Stimulated activated CD4-positive, alpha-beta T cell treated with anti-CD3 and anti-CD28 coated beads, Interleukin-1b, Interleukin-23, amount 100 ng/mL, for 24 hours (primary cell): ENCODE data around the gene RAB44.
A peak's percentile ranks its signal among the peaks of the same experiment; 100 is the strongest.
"Not testable (repeated sequence)": the region's sequence is repeated elsewhere in the genome, so short reads cannot be mapped to it uniquely, and the experiment has no call there.

ENCODE experiments used
- DNase-seq, 4 experiments: peaks; one replicate each; pipeline ENCODE4 v3.0.0-alpha.2; 2020; ENCODE audit warnings: low read depth in 4 of 4, low spot score in 1 of 4

RAB44 gene

DNA sequence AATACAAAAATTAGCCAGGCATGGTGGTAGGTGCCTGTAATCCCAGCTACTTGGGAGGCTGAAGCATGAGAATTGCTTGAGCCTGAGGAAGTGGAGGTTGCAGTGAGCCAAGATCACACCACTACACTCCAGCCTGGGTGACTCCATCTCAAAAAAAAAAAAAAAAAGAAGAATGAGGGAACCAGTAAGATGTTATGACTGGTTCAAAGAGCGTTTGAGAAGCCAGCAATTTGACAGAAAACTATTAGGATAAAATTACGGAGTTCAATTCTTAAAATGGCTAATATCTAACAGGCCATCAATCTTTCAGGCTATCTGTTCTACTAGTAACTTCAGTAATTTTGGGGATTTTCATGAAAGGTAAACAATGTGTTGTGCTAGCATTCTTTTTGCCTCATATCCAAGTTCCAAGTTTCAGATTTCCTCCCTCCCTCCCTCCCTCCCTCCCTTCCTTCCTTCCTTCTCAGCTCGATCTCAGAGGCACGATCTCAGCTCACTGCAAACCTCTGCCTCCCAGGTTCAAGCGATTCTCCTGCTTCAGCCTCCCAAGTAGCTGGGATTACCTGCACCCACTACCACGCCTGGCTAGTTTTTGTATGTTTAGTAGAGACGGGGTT, 7.4 kb downstream of the RAB44 start:
- not testable (repeated sequence) for DNase-seq

- no peak for DNase-seq
These were observed 8.7 kb downstream of the RAB44 start for GRCh38 chr6:36706339-36706738.

DNA sequence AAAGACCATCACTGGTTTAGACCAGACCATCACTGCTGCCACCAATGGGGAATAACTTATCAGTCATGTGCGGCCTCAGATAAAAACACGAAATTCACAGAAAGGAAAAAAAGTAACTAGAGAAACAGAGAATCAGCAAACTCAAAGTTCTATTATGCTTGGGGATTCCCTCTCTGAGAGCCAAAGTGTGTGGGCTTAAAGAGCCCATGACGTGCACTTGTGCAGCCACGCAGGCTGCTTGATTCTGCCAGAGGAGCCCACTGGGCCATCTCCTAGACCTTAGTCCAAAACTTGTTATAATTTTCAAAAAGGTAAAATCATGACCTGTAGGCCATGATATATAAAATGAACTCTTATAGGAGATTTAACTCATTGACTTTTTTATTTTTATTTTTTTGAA, 15.2 kb downstream of the RAB44 start:
- no peak for DNase-seq

- no peak for DNase-seq
These were observed 16.2 kb downstream of the RAB44 start for GRCh38 chr6:36713846-36714245.

DNA sequence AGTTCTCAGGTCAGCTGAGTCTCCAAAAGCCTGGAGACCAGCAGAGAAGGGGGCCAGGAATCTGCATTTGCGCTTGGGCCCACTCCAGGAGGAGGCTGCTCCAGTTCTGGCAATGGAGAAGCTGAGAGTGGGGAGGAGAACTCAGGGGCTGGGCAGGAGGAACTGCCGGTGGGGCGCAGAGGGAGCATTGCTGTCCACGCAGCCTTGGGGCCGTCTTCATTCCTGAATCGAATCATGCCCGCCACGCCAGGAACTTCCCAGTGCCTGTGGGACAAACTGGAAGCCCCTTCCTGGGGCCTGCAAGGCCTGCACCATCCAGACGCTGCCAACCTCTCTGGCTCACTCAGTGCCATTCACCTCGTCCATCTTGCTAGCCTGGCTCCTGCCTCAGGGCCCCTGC, 16.9 kb downstream of the RAB44 start:
- DNase-seq: no peak

DNA sequence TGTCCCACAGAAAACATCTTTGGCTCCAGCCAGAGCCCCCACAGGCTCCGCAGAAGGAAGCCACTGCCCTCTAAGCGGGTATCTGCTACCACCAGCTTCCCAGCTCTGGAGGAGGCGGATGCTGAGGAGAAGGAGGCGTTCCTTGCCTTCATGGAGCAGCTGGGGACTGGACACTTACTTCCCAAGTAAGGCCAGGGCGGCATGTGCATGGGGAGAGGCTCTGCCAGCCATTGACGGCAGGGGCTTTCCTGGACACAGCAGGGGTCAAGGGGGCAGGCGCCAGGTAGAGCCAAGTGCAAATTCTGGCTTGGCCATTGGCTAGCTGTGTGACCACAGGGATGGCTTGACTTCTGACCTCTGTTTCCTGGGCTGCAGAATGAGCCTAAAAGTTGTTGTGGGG, 17.8 kb downstream of the RAB44 start:
- no peak for DNase-seq

GRCh38 chr6:36716476-36717093, 19.0 kb downstream of the RAB44 start:
- DNase-seq: no peak

GRCh38 chr6:36717231-36717825, 19.7 kb downstream of the RAB44 start:
- DNase-seq: no peak

GRCh38 chr6:36717871-36718540, 20.4 kb downstream of the RAB44 start:
- no peak for DNase-seq

GRCh38 chr6:36718560-36718959, 20.9 kb downstream of the RAB44 start:
- DNase-seq: no peak

DNA sequence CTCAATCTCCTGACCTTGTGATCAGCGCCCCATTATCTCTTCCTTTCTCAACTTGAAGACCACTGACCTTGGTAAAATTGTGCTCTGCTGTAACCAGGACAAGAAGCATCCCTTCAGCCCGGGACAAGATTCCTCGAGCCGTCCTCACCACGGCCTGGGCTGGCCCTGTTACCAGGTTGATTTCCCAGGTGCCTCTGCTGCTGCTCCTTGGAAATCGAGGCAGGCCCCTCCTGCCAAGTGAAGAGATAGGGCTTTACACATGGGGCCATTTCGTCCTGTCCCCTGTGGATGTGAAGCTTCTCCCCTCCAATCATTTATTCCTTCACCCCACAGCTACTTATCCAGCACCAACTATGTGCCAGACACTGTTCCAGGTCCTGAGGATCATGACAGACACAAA, 21.5 kb downstream of the RAB44 start:
- no peak for DNase-seq

DNA sequence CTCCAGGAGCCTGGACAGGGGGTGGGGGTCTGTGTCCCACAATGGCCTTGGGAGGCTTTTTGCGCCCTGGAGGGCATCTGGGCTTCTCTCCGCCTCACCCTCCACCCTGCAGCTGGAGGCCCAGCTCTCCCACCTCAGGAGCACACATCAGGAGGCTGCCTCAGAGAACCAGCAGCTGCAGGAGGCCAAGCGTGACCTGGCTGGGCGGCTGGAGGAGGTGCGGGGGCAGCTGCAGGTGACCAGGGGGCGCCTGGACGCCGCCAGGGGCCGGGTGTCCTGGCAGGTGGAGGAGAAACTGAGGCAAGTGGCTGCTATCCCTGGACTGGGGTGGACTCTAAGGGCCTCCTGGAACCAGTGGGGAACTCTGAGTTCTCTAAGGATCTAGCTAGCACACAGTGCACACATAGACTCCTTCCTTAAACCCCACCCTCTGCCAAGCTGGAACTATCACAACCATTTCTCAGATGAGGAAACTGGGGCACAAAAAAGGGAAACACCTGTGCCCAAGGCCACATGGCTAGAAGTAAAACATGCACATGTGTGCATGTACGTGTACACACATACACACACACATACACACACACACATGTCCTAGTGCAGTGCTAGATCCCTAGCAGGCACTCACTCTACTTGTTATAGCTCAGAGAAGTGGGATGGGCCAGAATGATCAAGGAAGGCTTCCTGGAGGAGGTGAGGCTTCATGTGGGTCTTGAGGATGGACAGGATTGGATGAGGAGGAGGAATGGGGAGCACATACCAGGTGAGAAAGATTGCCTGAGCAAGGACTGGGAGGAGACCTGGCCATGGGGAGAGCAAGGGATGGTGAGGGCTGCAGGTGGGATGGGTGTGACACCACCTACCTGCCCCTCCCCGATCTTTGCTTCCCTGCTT, 22.9 kb downstream of the RAB44 start:
- no peak for DNase-seq

DNA sequence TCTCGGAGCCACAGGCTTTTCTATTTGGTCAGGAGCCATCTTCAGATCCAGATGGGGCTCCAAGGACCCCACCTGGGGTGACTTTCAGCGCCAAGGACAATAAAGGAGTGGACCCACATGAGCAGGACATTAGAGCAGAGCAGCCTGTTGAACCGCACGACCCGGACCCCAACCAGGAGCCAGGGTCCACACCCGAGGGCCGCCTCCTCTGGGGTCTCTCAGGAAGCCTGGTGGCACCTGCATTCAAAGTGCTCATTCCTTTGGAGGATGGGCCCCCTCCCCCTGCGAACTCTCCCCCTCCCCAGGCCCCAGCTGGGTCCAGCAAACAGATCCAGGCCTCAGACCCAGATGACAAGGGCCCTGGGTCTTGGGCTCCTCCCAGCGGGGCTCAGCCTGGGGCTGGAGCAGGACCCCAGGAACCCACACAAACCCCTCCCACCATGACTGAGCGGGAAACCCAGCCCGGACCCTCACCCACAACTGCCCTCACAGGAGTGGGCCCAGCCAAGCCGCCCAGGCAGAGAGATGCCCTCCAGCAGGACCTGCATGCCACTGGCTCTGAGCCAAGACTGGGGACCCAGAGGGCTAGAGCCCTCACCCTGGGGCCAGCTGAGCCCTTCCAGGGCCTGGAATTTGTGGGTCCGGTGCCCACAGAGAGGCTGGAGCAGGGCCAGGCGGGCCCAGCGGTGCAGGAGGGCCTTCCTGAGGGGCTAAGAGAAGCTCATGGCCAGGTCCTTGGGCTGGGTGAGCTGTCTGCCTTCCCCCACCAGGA, 23.9 kb downstream of the RAB44 start:
- DNase-seq: no peak

GRCh38 chr6:36722365-36722764, 24.7 kb downstream of the RAB44 start:
- DNase-seq: no peak

- no peak for DNase-seq
These were observed 25.3 kb downstream of the RAB44 start for GRCh38 chr6:36722879-36723278.

- DNase-seq: not testable (repeated sequence)
These were observed 26.4 kb downstream of the RAB44 start for GRCh38 chr6:36723992-36724391.

DNA sequence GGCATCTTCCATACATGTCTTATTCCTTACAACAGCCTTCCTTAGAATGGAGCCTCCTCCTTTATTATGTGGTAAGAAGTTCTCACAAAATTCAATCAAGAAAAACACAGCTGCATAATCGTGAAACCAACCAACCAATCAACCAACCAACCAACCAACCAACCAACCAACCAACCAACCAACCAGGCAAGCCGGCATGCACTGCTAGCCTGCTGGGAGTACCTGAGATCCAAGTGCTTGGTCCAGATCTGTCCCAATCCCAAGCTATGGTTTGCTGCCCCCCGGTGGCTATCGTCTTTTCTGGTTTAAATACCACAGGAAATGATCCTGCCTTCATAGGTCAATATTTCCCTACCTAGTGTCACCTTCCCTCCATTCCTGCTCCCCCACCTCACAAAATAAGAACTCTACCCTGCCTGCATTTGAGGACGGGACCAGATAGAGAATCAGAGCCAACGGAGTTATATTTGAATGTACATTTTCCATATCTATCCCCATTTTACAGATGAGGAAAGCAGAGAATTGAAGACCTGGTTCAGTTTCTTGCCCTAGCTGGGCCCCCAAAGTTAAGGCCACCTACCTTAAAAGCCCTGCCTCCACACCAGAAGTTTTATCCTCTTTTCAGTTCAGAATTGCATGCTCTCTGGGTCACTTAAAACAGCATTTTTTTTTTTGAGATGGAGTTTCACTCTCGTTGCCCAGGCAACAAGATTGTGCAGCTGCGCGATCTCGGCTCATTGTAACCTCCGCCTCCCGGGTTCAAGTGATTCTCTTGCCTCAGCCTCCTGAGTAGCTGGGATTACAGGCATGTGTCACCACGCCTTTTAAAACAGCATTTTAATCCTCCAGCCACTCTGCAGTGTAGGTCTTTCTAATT, 27.1 kb downstream of the RAB44 start:
- DNase-seq: peak in 3 of 4 experiments; percentile 18 to 57 (median 28)

DNA sequence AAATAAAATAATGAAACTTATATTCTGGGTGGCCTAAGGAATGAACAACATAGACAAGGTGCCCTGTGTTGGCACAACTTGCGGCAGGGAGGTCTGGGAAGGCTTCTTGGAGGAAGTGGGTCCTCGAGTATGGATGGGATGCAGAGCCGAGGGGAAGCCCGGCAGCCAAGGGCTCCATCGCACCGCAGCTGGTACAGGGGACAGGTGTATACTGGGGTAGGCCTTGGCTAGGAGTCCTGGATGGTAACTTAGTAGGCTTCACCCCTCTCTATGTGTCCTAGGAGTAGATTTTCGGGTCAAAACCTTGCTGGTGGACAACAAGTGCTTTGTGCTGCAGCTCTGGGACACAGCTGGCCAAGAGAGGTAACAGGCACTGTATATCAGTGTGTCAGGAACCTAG, 28.0 kb downstream of the RAB44 start:
- no peak for DNase-seq

DNA sequence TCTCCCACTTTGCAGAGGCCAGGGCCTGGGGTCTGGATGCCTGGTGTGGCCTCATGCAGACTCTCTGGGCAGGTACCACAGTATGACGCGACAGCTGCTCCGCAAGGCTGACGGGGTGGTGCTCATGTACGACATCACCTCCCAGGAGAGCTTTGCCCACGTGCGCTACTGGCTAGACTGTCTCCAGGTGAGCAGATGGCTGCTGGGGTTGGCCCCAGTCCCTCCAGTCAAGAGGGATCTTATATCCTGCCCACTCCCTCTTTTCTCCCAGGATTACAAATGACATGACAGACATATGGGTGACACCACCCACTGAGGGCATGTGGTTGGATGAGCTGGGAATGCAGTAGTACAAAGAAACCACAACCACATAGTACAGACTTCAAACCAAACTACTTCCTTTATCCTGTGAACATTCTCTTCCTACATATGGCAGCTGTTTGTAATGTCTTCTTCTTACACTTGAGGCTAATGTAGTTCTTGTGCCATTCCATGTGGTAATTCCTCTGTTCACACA, 29.9 kb downstream of the RAB44 start:
- DNase-seq: no peak
